ENCODE measurements around the gene UBR1.
"Not testable (repeated sequence)": the region's sequence is repeated elsewhere in the genome, so short reads cannot be mapped to it uniquely, and the experiment has no call there.

UBR1 gene

GRCh38 chr15:43105778-43106485 is at the start of gene UBR1:
UBR1 (minus strand) TSS chr15:43106038; CDS start chr15:43106022, 16 bp downstream.
- peak; percentile 80 to 84 for DNase-seq

DNA sequence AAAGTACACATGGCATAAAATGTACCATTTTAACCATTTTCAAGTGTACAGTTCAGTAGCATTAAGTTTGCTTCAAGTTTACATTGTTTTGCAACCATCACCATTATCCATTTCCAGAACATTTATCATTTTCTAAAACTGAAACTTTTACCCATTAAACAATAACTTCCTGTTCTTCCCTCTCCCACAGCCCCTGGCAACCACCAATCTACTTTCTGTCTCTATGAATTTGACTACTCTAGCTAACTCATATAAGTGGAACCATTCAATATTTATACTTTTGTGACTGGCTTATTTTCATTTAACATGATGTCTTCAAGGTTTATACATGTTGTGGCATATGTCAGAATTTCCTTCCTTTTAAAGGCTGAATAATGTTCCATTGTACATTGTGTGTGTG is 47.4 kb upstream of the UBR1 start:
- no peak for DNase-seq

- DNase-seq: no peak
These were observed 45.9 kb upstream of the UBR1 start for GRCh38 chr15:43151688-43152087.

- no peak for DNase-seq
These were observed 44.5 kb upstream of the UBR1 start for GRCh38 chr15:43150191-43150929.

GRCh38 chr15:43146184-43146583 is 40.3 kb upstream of the UBR1 start:
- DNase-seq: no peak

DNA sequence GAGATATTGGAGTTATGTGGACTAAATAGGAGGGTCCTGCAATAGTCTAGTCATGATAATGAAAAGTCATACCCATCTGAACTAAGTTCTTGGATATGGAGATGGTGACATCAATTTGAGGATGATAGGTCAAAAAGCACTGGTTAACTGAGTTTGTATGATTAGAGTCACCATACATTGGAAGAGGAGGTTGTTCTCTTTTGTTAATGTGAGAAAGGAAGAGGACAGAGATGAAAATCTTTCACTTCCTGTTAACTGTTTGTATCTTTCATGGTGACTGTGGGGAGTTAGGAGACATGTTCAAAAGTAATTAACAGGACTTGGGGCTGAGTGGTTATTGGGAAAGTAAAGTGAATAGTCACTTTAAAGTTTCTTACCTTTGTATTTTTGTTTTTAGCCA is 38.7 kb upstream of the UBR1 start:
- no peak for DNase-seq

- no peak for DNase-seq
These were observed 37.5 kb upstream of the UBR1 start for GRCh38 chr15:43143203-43143941.

DNA sequence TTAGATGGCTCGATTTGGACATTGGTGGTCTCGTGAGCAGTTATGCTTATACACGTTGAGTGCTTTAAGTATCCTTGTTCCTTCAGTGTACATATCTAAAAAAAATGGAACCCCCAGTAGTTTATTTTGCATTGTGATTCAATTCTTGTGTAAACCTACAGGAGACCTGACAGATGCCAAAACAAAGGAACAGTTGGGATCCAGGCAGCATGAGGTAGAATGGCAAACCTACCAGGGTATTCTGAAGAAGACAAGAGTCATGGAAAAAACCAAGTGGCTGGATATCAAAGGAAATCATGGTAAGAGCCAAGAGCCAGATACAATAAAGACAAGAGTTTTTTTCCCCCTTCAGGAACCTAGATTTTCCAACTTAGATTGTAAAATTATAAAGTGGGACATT is 29.5 kb upstream of the UBR1 start:
- no peak for DNase-seq

- DNase-seq: no peak
These were observed 28.4 kb upstream of the UBR1 start for GRCh38 chr15:43134157-43134635.

GRCh38 chr15:43133430-43134156 is 27.8 kb upstream of the UBR1 start, which contains the start of gene TMEM62:
TMEM62 (plus strand) TSS chr15:43133586; CDS start chr15:43133803, 217 bp downstream.
- peak; percentile 52 to 56 for DNase-seq

- no peak for DNase-seq
These were observed 27.1 kb upstream of the UBR1 start for GRCh38 chr15:43132830-43133429.

DNA sequence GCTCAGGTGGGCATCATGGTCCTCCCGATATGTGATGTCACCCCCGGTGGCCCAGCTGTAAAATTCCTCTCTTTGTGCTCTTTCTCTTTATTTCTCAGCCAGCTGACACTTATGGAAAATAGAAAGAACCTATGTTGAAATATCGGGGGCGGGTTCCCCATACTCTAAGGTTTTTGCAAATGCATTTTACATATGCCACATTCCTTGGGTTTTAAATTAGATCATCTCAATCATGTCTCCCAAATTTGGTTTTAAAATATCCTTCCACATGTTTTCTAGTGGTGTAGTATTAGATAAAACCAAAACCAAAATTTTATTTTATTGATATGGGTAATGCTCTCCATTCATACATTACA is 23.1 kb upstream of the UBR1 start:
- no peak for DNase-seq

GRCh38 chr15:43128174-43128979 is 22.5 kb upstream of the UBR1 start:
- DNase-seq: not testable (repeated sequence)

GRCh38 chr15:43127752-43128151 is 21.9 kb upstream of the UBR1 start:
- no peak for DNase-seq

DNA sequence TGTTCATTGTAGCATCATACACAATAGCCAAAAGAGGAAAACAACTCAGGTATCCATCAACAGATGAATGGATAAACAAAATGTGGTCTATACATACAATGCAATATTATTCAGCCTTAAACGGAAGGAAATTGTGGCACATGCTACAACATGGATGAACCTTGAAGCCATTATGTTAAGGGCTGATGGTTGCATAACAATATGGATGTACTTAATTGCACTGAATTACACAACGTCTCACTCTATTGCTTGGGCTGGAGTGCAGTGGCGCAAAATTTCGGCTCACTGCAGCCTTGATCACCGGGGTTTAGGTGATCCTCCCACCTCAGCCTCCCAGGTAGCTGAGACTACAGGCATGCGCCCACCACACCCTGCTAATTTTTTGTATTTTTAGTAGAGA is 20.5 kb upstream of the UBR1 start:
- DNase-seq: no peak

- no peak for DNase-seq
These were observed 19.3 kb upstream of the UBR1 start for GRCh38 chr15:43125100-43125661.

GRCh38 chr15:43121863-43122262 is 16.0 kb upstream of the UBR1 start:
- no peak for DNase-seq

DNA sequence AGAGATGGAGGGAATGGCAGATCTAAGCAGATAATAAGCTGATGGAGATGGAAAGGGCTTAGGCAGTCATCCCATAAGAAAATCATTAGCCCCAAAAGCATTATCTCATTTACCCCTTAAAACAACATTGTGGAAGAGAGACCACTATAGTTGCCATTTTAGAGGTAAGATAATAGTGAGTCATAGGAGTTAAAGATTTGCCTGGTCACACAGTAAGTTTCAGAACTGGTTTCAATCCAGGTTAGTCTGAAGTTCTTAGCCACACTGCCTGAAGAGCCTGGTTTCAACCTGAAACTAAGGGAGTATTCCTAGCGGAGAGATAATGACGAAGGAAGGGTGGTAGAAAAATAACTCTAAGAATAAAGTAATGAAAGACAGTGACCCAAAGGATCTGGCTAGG is 13.0 kb upstream of the UBR1 start:
- no peak for DNase-seq

GRCh38 chr15:43118286-43118685 is 12.4 kb upstream of the UBR1 start:
- no peak for DNase-seq

- no peak for DNase-seq
These were observed 5.5 kb upstream of the UBR1 start for GRCh38 chr15:43111354-43111753.

GRCh38 chr15:43107751-43108150 is 1.9 kb upstream of the UBR1 start:
- DNase-seq: no peak

All from stimulated activated CD4-positive, alpha-beta T cell treated with anti-CD3 and anti-CD28 coated beads, Interleukin-2, amount 100 ng/mL, for 48 hours (primary cell).